GM12878 (cell line): ENCODE measurements around the gene ATXN1. TPM values are rescaled to one million over a fixed set of nuclear protein-coding genes. Genes with fewer than 3 reads are reported as not detected.

Experiments
- ATAC-seq: fragments of 200-7000 bp; cut with Tn5 transposase; 3 replicates; pipeline ENCODE4 v1.9.1; 2020; ENCODE audit warnings: mild to moderate bottlenecking, moderate library complexity
- BruUV-seq: library from RNA; stranded (reverse); fragments of 400-500 nt; replicated peaks from 2 replicates; lab custom pipeline; 2021; lab: Mats Ljungman, UMichigan
- CTCF ChIA-PET: fragments of 300-600 bp; sonication (Branson Sonifier 250); formaldehyde crosslinking; extraction: SDS; loops from one replicate; lab custom pipeline; 2021; ENCODE audit warnings: inconsistent platforms; lab: Yijun Ruan, JAX
- POLR2A ChIA-PET: fragments of 350-600 bp; formaldehyde crosslinking; extraction: SDS; loops from one replicate; lab custom pipeline; 2021; ENCODE audit warnings: inconsistent platforms; lab: Charles Lee
- RAD21 ChIA-PET: fragments of 300-600 bp; sonication (Branson Sonifier 250); formaldehyde crosslinking; loops from one replicate; lab custom pipeline; 2023; ENCODE audit warnings: antibody characterized with exemption; ENCODE audit not compliant: unreplicated experiment; lab: Charles Lee
- SMC1A ChIA-PET: fragments of 300-600 bp; sonication (Branson Sonifier 250); formaldehyde crosslinking; loops from one replicate; lab custom pipeline; 2023; ENCODE audit not compliant: unreplicated experiment, uncharacterized antibody; lab: Charles Lee
- DNase-seq: peaks from one replicate; pipeline ENCODE4 v3.0.0-alpha.2; 2011; ENCODE audit warnings: low read depth, low spot score
- FAIRE-seq: peaks from 3 replicates; lab custom pipeline; 2011; peaks lifted over from hg19 to GRCh38; lab: Jason Lieb, UNC
- H2AFZ ChIP-seq: 2 replicates; pipeline ENCODE4 v1.6.0; 2011; ENCODE audit warnings: low read depth, low read length, control low read depth; ENCODE audit not compliant: control insufficient read depth
- H3K27ac ChIP-seq: 2 replicates; pipeline ENCODE4 v1.5.1; 2011; ENCODE audit warnings: control low read depth; ENCODE audit not compliant: control insufficient read depth, insufficient read depth
- H3K27me3 ChIP-seq, 2 experiments: replicated peaks in 1 of 2; 2 replicates each; pipeline versions ENCODE4 v1.6.0 to v1.6.1; 2011; ENCODE audit warnings: low read length in 1 of 2; ENCODE audit not compliant: control insufficient read depth in 2 of 2, insufficient read depth in 2 of 2
- H3K36me3 ChIP-seq, 2 experiments: 2 replicates each; pipeline ENCODE4 v1.5.1; 2011; ENCODE audit warnings: low read length in 1 of 2; ENCODE audit not compliant: control insufficient read depth in 2 of 2, insufficient read depth in 2 of 2
- H3K4me1 ChIP-seq: 2 replicates; pipeline ENCODE4 v1.6.1; 2011; ENCODE audit warnings: mild to moderate bottlenecking, low read length, moderate library complexity, mixed read lengths; ENCODE audit not compliant: control insufficient read depth, insufficient read depth
- H3K4me2 ChIP-seq: 2 replicates; pipeline ENCODE4 v1.6.0; 2011; ENCODE audit warnings: control low read depth; ENCODE audit not compliant: control insufficient read depth, insufficient read depth
- H3K4me3 ChIP-seq: fragments of 200-600 bp; sonication (generic); 2 replicates; pipeline ENCODE4 v1.5.1; 2016
- H3K79me2 ChIP-seq: 2 replicates; pipeline ENCODE4 v1.6.0; 2011; ENCODE audit warnings: low read length; ENCODE audit not compliant: control insufficient read depth, insufficient read depth
- H3K9ac ChIP-seq: 2 replicates; pipeline ENCODE4 v1.8.0; 2011; ENCODE audit warnings: low read length, control low read depth, mixed read lengths; ENCODE audit not compliant: control insufficient read depth, insufficient read depth
- H3K9me3 ChIP-seq: replicated peaks from 3 replicates; pipeline ENCODE4 v1.5.1; 2011; ENCODE audit warnings: mild to moderate bottlenecking, low read length; ENCODE audit not compliant: control insufficient read depth, insufficient read depth
- H4K20me1 ChIP-seq: 2 replicates; pipeline ENCODE4 v1.6.0; 2011; ENCODE audit not compliant: control insufficient read depth, insufficient read depth
- CTCF ChIP-seq, 3 experiments: IDR thresholded peaks in 2 of 3; conservative IDR thresholded peaks in 1 of 3; 2 replicates each; pipeline ENCODE4 v1.5.1; 2011; ENCODE audit warnings: low read depth in 3 of 3, low read length in 3 of 3, mild to moderate bottlenecking in 3 of 3, control low read depth in 2 of 3, moderate library complexity in 2 of 3, inconsistent platforms in 1 of 3, mixed read lengths in 1 of 3; ENCODE audit not compliant: control insufficient read depth in 2 of 3, insufficient read depth in 1 of 3; ENCODE audit errors: extremely low read depth in 1 of 3
- EED ChIP-seq: sonication (generic); IDR thresholded peaks from 2 replicates; pipeline ENCODE4 v1.6.1; 2016; ENCODE audit warnings: antibody characterized with exemption, low read depth
- FOXK2 ChIP-seq: fragments of 450-650 bp; IDR thresholded peaks from 2 replicates; pipeline ENCODE4 v1.6.1; 2017; ENCODE audit warnings: mild to moderate bottlenecking, moderate library complexity
- IRF4 ChIP-seq: IDR thresholded peaks from 2 replicates; pipeline ENCODE4 v1.6.1; 2011; ENCODE audit warnings: low read depth, low read length
- SMAD5 ChIP-seq: IDR thresholded peaks from 2 replicates; pipeline ENCODE4 v1.6.1; 2016; ENCODE audit warnings: antibody characterized with exemption, low read depth
- SMARCA5 ChIP-seq: fragments of 450-650 bp; IDR thresholded peaks from 2 replicates; pipeline ENCODE4 v1.6.1; 2017; ENCODE audit warnings: mild to moderate bottlenecking
- TBL1XR1 ChIP-seq: IDR thresholded peaks from 2 replicates; pipeline ENCODE4 v1.6.1; 2012; ENCODE audit warnings: low read depth, low read length, improper control_type of control experiment
- ZBTB40 ChIP-seq: fragments of 450-650 bp; IDR thresholded peaks from 2 replicates; pipeline ENCODE4 v1.6.1; 2016; ENCODE audit warnings: mild to moderate bottlenecking, moderate library complexity, borderline replicate concordance
- WGBS: methylation state at CpG from one replicate; pipeline ENCODE4 v1.1.6; 2016; ENCODE audit warnings: low lambda C conversion rate; ENCODE audit not compliant: insufficient replicate concordance, insufficient coverage; ENCODE audit errors: missing lambda C conversion rate; 5-methylcytosine and 5-hydroxymethylcytosine counted together
- in situ Hi-C: fragments of 300-500 bp; cut with MboI; formaldehyde crosslinking; loops from 9 replicates; pipeline ENCODE4 v1.14.3; 2018; ENCODE audit warnings: mixed read lengths
- intact Hi-C: fragments of 100-400 bp; cut with micrococcal nuclease; formaldehyde crosslinking; loops from one replicate; pipeline ENCODE4 v1.14.2; 2022; ENCODE audit not compliant: unreplicated experiment
- polyA plus RNA-seq, 11 experiments: library from polyadenylated mRNA; depleted of rRNA in 4 of 11; unstranded in 6 of 11; stranded (reverse) in 5 of 11; fragments of >200 nt; fragmentation: Nextera tagmentation in 4 of 11; fragmentation: Illumina TruSeq in 1 of 11; extraction: Ambion mirVana in 4 of 11; extraction: Trizol in 1 of 11; gene quantifications; 1 replicate in 1 of 11; 2 replicates in 10 of 11; pipeline versions ENCODE4 v1.2.1 to v1.2.3, GENCODE V29; 2011 to 2016; ENCODE audit warnings: inconsistent platforms in 2 of 11, missing spikeins in 2 of 11, low read depth in 1 of 11
- total RNA-seq, 4 experiments: library from RNA; depleted of rRNA in 3 of 4; stranded (reverse); fragments of >200 nt in 3 of 4; fragmentation: Illumina TruSeq in 1 of 4; extraction: Trizol in 1 of 4; gene quantifications; 2 replicates each; pipeline versions ENCODE4 v1.2.1 to v1.2.3, GENCODE V29; 2013 to 2021
- TF ChIP-seq, protein P1 (sequence below): fragments of 450-650 bp; IDR thresholded peaks from 2 replicates; pipeline ENCODE4 v1.6.1; 2017; ENCODE audit warnings: mild to moderate bottlenecking, low read depth, inconsistent platforms; ENCODE audit not compliant: poor library complexity, severe bottlenecking
- TF ChIP-seq, protein P2 (sequence below): fragments of 450-650 bp; IDR thresholded peaks from 2 replicates; pipeline ENCODE4 v1.6.1; 2017; ENCODE audit warnings: antibody characterized with exemption, mild to moderate bottlenecking, moderate library complexity

The ATXN1 gene
- total and polyA plus RNA-seq, 10 of the 15 experiments (the other 5 are each of a cell fraction or from before 2014, with no cell fraction given) = 12.2 to 51.2 (median 20.5) TPM

DNA sequence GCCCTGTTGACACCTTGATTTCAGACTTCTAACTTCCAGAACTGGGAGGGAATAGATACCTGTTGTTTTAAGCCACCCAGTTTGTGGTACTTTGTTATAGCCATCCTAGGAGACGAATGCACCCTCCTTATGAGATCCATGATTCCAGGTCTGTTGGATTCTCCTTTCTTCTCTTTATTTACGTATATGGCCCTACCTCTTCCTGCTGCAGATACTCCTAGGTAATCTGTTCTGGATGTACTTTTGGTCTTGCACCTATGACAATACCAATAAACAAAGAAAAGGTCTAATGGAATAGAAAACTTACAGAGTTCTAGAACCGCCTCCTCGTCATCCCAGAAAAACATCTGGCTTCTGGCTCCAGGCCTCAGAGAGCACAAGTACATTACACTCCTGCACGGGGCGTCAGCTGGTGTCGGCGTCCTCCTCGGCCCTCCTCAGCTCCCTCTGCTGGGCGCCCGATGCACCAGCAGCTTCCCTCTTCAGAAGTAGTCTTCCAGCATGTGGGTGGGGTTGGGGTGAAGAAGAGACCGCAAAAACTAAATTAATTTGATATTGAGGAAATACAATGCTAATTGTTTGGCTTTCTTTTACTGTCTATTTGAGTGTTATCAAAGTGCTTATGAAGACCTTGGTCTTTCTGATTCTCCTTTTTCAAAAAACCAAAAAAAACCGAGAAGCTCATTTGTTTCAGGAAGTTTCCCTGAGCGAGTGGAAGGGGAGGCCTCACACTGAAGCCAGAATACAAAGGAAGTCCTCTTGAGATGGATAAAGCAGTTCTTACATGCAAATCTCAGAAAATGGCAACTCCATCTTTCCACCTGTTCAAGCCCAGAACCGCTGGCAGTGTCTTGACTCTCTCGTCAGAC, 9.7 kb upstream of the ATXN1 start:
- peak; percentile 87 for ATAC-seq
- in situ Hi-C loops = loop anchor here (10.0 kb wide), 1 partner anchor 194 kb away; no protein-coding TSS in a partner anchor
- TF ChIP-seq, protein P1, sequence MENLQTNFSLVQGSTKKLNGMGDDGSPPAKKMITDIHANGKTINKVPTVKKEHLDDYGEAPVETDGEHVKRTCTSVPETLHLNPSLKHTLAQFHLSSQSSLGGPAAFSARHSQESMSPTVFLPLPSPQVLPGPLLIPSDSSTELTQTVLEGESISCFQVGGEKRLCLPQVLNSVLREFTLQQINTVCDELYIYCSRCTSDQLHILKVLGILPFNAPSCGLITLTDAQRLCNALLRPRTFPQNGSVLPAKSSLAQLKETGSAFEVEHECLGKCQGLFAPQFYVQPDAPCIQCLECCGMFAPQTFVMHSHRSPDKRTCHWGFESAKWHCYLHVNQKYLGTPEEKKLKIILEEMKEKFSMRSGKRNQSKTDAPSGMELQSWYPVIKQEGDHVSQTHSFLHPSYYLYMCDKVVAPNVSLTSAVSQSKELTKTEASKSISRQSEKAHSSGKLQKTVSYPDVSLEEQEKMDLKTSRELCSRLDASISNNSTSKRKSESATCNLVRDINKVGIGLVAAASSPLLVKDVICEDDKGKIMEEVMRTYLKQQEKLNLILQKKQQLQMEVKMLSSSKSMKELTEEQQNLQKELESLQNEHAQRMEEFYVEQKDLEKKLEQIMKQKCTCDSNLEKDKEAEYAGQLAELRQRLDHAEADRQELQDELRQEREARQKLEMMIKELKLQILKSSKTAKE = no peak
- TF ChIP-seq TBL1XR1 = 0 out of 2 replicates have a peak, but pooled peaks have one; percentile 33
- TF ChIP-seq, protein P2, sequence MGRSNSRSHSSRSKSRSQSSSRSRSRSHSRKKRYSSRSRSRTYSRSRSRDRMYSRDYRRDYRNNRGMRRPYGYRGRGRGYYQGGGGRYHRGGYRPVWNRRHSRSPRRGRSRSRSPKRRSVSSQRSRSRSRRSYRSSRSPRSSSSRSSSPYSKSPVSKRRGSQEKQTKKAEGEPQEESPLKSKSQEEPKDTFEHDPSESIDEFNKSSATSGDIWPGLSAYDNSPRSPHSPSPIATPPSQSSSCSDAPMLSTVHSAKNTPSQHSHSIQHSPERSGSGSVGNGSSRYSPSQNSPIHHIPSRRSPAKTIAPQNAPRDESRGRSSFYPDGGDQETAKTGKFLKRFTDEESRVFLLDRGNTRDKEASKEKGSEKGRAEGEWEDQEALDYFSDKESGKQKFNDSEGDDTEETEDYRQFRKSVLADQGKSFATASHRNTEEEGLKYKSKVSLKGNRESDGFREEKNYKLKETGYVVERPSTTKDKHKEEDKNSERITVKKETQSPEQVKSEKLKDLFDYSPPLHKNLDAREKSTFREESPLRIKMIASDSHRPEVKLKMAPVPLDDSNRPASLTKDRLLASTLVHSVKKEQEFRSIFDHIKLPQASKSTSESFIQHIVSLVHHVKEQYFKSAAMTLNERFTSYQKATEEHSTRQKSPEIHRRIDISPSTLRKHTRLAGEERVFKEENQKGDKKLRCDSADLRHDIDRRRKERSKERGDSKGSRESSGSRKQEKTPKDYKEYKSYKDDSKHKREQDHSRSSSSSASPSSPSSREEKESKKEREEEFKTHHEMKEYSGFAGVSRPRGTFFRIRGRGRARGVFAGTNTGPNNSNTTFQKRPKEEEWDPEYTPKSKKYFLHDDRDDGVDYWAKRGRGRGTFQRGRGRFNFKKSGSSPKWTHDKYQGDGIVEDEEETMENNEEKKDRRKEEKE = no peak
- TF ChIP-seq SMAD5 = no peak
- TF ChIP-seq IRF4 = 0 out of 2 replicates have a peak, but pooled peaks have one; percentile 7
- no peak for TF ChIP-seq FOXK2
- 0 out of 2 replicates have a peak, but pooled peaks have one; percentile 36 for TF ChIP-seq SMARCA5
- TF ChIP-seq CTCF (IDR thresholded peaks at IDR 0.05 in 2 of 3, conservative IDR thresholded peaks at IDR 0.05 in 1 of 3; ENCODE audit: control insufficient read depth in 2 of 3, extremely low read depth in 1 of 3, insufficient read depth in 1 of 3, low read depth in 3 of 3, low read length in 3 of 3) = peak; percentile 89 to 98 (median 94)
- no peak for TF ChIP-seq EED
- no peak for TF ChIP-seq ZBTB40

More for the DNA sequence above, 9.7 kb upstream of the ATXN1 start:
- H3K4me3 ChIP-seq = no peak overlapping the region
- SMC1A ChIA-PET = interaction anchor here (0.6 to 3.7 kb wide), 19 partner anchors 7 to 485 kb away, joined by 3 to 27 read pairs (median 4); no protein-coding TSS in a partner anchor
- H4K20me1 ChIP-seq = no peaks in the 10 kb centered on the region
- peak overlapping the region; percentile 49; the same call in 1 of the 2 replicates for H2AFZ ChIP-seq
- H3K4me1 ChIP-seq = no peaks in the 10 kb centered on the region; the same call in 1 of the 2 replicates
- no TSS peak for BruUV-seq
- no peaks in the 10 kb centered on the region for H3K27me3 ChIP-seq
- intact Hi-C loops = loop anchor here (2.0 kb wide), 1 partner anchor 316 kb away; no protein-coding TSS in a partner anchor
- H3K9ac ChIP-seq = no peak overlapping the region
- no peaks in the 10 kb centered on the region for H3K79me2 ChIP-seq
- 26% methylated on average over 16 of the region's 16 CpGs for WGBS
- no peaks in the 10 kb centered on the region for H3K9me3 ChIP-seq
- no peak for DNase-seq
- peak; percentile 7 for FAIRE-seq
- H3K36me3 ChIP-seq = no peaks in the 10 kb centered on the region
- no peak overlapping the region for H3K27ac ChIP-seq
- CTCF ChIA-PET = interaction anchor here (0.6 to 6.2 kb wide), 55 partner anchors 8 to 563 kb away, joined by 3 to 51 read pairs (median 4); partner anchors contain the start of gene ATXN1
- no peak overlapping the region for H3K4me2 ChIP-seq
- RAD21 ChIA-PET = interaction anchor here (0.9 to 1.8 kb wide), 17 partner anchors 9 to 485 kb away, joined by 3 to 13 read pairs (median 4); partner anchors contain the start of gene ATXN1
- POLR2A ChIA-PET = no interaction called here
